HL-60/S4 (cell line): ENCODE measurements around the gene NRG3.

Experiments used
- in situ Hi-C: fragments of 300-500 bp; cut with MboI; formaldehyde crosslinking; loops from 2 replicates; pipeline ENCODE4 v1.14.3; 2022; ENCODE audit warnings: low sequenced_read_pairs

Gene NRG3

DNA sequence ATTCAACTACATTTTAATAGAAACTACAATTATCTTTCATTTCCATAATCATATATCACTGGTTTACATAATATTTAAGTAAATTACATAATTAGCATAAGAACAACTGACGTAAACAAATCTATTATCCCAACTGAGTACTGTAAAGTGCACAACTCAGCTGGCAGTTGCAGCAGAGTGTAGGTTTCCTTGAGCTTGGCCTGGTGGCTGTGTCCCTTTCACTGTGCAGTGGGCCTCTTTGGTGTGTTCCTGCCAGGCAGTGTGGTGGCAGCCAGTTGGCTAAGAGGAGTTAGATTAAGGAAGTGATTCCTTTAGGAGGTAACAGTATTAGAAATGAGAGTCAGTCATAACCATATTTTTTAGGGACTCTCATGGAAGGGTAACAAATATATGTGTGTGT is 7.0 kb downstream of the NRG3 start:
- in situ Hi-C loops: no loop called here

DNA sequence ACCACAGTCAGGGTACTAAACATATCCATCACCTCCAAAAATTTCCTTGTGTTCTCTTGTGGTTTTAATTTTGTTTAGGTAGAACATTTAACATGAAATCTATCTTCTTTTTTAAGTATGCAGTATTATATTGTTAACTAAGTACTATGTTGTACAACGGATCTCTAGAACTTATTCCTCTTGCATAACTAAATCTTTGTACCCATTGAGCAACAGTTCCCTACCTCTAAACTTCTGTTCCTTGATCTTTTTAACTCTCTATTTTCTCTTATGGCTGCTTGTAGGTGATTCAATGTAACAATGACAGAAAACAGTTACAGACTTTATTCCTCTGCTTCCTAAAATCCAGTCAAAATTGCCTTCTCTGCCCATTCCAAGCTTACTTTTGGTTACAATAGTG is 9.9 kb downstream of the NRG3 start:
- in situ Hi-C loops: no loop called here

DNA sequence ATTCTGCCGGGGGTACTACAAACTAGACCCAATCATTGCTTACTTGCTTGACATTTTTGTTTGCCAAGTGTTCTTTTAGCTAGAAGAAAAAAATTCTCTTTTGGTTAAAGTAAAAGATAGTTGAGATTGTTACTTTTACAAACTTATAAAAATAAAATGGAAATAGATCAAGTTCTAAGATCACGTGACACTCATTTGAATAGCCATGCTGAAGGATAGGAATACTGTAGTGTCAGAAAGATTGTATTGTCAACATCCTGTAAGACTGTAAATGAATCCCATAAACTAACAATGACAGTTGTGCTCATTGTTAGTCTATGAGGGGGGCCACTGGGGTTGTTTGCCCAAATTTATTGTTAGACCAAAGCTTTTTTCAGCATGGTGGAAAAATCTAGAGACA is 10.5 kb downstream of the NRG3 start:
- in situ Hi-C loops: no loop called here

DNA sequence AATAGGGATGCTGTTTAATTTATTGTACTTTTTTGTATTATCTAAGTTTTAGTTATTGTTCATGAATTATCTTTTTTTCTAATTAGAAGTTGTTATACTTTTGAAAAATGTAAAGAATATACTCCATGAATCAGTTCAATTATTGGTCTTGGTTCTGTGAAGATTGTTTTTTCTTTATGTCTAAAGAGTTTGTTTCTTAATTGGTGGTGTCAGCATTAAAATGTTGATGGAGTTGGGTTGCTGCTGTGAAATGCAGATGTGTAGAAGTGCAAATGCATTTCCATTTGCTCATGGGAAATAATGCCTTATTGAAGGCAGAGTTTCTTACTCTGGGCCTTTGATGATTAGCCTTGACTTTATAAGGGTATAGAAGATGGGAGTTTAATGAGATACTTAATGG is 11.9 kb downstream of the NRG3 start:
- in situ Hi-C loops: no loop called here

DNA sequence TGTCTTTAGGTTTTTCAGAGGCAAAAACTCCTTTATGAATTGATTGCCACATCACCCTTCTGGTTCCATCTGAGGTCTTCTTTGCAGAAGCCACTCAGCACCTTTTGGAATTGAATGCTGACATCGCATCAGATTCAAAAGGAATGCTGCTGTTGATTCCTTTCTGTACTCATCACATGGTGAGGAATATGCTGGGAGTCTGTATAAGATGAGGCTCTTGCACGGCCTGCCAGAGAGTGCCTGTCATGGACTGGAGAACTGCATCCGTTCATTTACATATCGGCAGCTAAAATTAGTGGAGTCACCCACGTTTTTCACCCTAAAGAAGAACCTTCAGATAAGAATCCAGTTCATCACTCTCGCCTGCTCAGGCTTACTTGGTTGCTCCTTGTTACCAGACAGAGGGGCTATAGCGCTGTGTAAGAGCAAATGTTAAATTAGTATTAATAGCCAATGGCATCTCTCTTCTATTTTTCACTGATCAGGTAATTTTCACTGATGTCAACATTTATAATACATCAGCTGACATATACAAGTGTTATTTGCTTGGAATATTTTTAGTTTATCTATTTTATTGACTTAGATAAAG is 14.3 kb downstream of the NRG3 start:
- in situ Hi-C loops: no loop called here

DNA sequence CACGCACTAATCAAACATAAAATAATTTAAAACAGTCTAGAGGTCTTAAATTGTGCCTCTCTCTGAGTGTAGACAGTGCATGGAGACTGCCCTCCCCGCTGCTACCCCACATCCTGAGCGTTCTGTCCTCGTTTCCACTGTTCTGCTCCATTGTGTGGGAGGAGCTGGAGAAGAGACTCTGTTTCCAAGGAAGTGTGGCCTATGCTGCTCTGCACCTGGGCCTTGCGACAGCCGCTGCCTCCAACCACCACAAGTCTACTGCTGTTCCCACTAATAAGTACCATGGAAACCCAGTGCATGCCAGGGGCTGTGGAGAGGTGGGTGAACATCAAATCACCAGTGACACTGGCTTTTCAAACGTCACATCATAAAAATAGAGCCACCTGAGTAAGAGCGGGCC is 19.6 kb downstream of the NRG3 start:
- in situ Hi-C loops: no loop called here

DNA sequence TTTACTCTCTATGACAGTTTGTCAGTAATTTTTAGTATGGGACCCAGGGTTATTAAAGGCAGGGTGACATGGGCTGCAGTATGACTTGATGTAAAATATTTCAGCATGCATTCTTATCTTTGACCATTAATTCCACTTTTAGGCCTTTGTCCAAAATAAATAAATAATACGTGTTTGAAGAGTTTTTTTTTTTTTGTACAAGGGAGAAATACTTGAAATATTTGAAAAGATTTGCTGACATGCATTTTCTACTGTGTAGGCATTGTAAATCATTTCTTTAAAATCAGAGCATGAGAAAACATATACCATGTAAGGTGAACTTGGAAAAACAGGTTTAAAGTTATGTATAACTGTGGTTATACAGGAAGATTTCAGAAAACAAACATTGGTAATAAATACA is 23.5 kb downstream of the NRG3 start:
- in situ Hi-C loops: no loop called here

DNA sequence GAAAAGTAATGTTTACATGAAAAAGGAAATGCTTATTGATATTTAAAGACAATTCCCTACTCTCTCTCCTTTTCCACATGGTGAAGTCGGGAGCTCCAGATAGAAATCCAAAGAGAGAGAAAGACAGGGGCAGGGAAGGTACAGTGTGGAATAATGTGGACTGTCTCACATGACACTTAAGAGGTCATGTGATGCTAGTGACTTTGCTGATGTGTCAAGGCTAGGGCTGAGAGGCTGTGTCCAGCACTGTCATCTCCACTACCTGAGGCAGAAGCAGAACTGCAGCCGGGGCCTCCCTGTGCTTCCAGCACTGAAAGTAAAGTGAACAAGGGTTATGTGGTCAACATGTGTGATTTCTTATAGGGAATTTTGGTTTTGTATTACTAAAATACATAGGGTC is 26.0 kb downstream of the NRG3 start:
- in situ Hi-C loops: no loop called here

DNA sequence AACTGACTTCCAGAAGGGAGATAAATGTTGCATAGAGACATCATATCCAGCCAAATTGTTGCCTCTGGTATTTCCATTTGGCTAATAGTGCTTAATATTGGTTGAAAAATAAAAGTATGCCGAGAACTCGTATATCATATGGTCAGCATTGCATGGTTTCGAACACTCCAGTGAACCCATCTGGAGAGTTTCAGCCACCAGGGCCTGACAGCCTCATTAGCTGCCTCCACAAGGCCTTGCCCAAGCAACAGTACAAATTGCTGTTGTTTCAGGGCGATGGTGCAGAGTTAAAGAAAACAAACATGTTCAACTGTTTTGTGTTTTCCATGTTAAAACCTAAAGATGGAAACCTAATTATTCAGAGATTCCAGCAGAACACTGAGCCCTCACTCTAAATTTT is 28.5 kb downstream of the NRG3 start:
- in situ Hi-C loops: no loop called here

DNA sequence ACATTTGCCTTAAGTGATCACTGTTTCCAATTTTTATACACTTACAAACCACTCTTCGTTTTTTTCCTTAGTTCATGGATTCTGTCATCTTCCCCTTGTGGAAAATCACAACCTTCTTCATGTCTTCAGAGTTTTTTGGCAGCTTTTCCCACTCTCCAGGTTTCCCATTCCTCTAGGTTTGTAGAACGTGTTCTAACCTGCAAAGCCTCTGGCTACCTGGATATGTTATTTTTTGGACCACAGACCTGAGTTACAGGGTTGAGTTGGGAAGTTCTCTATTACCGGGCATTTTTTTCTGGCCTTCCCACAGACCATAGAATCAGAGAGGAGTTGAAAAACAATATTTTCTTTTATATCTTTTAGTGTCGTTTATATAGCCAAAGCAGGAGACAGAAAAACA is 30.2 kb downstream of the NRG3 start:
- in situ Hi-C loops: no loop called here

DNA sequence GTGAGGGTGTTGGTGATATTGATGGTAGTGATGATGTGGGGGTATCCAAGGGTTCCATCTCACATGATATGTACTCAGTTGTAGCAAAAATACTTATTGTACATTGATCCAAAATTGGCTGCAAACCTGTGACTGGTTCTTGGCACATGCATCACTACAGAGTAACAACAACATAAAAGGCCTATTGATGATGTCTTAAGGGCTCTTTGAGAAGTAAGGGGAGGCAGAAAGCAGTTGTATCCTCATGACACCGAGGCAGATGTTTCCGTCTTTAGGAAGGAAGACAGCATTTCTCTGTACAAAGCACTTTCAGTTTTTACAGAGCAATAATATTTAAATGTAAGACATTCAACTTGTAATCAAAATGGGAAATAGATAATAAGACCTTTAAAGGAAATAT is 34.5 kb downstream of the NRG3 start:
- in situ Hi-C loops: no loop called here

DNA sequence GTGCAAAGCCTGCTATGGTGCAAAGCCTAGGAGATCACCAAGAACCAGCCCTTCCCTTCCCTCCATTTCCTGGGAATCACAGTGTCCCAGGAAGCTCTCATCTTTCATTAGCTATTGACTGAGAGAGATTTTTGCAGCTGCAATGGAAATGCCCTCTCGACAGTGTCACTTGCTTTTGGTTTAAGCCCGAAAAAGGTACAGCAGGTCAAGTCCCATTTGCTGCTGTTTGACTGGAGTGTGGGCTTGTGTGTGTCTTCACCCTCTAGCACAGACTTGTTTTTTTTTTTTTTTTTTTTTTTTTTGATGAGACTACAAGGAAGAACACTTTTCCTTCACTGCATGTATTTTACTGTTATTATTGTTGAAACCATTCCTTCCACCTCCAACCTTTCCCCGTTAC is 36.3 kb downstream of the NRG3 start:
- in situ Hi-C loops: no loop called here

DNA sequence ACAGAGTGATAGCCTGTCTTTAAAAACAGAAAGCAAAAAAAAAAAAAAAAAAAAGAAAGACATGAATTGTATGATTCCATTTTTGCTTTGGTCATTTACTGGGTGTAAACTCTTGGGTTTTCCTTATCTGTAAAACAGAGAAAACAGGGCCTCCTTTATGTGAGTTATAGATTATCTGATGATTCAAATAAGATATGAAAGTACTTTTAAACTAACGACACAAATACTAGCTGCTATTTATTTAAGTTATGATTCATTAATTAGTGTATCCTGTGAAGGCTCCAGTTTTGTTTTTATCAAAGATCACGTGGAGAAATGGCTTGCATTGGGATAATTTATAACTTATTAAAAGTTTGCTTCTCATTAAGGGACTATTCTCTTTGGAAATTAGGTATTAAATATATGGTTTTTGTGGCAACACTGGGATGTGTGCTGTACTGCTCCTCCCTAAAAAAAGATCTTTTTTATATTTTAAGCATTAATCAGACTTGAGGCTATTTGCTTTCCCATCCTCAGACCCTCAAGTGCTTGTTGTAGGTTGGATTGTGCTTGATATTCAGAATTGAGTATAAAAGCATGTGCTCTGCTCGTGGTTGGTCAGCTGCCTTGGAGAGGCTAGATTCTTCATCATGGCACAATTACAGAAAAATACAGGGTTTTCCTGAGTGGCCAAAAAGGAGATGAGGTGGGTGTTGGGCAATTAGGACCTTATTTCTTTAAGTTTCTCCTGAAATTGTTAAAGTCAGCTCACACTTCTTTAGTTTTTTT is 39.9 kb downstream of the NRG3 start:
- in situ Hi-C loops: no loop called here

DNA sequence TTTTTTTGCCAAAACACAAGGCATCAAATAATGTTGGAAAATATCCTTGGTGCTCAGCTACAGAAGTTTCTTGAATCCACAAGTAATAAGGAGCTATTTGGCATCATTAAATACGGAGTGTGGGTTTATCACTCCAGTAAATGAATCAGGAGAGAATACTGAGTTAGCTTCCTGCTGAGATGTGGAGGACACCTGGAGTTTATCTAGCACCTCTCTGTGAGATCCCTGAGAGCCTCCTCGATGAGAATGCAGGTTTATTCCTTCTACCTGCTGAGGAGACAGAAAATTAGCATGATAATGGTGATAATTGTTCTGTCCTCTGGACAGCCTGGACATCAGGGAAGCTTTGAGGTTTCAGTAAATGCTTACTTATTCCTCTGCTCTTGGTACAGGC is 40.5 kb downstream of the NRG3 start:
- in situ Hi-C loops: no loop called here

DNA sequence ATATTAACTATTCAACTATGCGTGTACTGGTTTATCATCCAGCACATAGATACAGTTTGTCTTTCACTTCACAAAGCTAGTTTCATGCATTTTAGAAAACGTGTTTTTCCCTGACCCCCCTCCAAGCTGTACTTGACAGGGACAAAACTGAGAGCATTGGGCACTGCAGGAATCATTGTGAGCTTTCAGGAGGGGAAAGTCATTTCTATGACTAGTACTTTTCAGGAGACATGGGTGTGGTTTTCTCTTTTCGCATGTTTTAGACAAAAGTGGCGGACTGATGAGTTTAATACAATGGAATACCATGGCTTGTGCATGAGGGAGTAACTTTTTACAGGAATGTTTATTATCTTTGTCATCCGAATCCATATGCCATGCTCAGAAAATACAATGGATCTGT is 42.7 kb downstream of the NRG3 start:
- in situ Hi-C loops: no loop called here

DNA sequence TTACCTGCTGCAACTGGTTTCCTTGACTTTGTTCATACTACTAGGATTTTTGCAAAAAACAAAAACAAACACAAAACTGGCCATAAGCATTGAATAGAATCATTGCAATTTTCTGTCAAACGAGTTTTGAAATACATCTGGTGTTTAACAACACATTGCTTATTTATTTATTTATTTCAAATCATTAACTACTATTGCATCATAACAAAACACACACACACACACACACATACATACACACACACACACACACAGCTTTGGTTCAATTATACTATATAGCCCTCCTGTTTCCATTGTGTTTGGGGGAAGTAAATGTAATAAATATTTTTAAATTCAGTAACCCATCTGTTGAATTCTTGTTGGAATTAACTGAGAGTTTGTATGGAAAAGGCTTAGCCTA is 43.8 kb downstream of the NRG3 start:
- in situ Hi-C loops: no loop called here

DNA sequence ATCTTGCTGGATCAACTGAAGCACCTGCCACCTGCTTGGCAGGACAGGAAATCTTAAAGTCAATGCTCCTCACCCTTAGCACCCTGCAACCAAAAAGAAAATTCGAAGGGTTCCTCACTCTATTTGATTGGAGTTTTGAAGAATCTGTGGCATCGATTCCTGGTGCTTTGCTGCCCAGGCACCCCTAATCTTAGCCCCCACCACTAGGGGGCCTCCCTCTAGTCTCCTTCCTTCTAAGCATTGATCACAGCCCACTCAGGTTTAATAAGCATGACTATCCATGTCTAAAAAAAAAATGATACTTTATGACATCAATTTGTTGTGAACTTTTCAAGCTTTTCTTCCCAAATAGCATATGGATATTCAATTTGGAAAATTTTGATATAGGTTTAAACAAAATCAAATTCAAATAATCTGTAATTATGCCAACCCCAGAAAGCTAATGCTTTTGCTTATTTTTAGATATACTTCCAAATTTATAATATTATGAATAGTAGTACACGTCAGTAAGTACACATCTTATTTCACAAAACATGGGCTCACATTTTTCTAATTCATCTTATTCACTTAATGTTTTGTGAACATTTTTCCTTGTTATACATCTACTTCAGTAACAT is 45.3 kb downstream of the NRG3 start:
- in situ Hi-C loops: no loop called here

DNA sequence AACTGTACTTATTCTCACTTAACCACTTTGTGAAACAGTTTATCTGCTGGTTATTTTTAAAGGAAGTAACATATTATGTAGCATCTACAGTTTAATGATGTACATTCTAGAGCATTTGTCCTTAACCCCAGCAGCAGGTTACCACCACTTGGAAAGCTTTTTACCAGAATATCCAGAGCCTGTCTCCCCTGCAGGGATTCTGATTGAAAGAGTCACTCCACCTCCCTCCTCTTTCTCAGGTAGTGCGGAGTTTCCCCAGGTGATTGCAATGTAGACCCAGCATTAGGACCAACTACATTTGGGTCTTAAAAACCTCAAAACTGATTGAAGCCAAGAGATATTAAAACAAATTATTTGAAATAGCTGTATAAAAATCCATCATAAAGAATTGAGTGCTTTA is 53.1 kb downstream of the NRG3 start:
- in situ Hi-C loops: no loop called here

DNA sequence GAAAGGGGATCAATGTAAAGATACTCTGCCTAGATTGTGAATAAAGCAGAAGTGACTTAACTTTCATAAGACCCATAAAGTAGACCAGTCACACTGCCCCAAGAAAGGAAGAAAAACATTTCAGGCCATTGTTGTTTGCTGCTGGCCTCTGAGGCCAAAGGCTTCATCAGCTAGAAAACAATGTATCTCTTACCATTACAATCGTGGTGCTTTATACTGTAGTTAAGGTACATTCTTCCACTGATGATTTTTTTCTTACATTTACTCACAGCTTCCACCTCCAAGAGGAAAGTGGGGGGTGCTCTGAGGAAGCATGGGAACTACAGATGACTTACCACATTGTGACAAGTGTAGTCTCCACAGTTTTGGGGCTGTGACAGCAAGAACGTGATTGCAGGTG is 68.6 kb downstream of the NRG3 start:
- in situ Hi-C loops: no loop called here

DNA sequence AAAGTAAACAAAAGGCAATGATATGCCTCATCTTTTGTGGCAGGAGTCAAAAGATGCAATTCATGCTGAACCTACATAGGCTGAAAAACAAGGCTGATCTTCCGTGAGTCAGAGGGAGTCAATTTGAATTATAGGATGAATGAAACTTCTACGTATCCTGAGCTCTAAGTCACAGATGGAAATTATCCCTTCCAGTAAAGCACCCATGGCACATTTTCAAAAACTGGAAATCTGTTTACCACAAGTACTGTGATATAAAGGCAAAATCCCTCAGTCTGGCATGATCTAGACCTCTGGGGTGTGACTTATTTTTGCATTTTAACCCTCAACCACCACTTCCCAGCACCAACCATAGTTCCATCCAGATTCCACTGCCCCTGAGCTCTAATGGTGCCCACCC is 69.6 kb downstream of the NRG3 start:
- in situ Hi-C loops: no loop called here

DNA sequence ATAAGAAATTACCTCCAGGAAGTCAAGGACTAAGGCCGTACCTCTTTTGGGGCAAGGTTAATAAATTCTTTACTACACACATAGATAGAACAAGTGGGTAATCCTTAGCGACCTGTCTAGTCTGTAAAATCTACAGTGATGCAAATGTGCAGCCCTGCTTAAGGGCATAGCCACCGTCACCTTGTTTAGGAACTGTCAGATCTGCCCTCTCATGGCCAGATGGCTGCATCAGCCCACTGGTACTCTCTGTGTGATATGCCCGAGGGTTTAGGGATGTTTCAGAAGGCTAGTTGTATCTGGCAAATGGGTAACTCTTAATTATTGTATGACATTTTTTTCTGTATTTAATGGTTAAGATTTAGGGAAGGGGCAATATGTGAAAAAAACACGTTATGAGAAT is 74.3 kb downstream of the NRG3 start:
- in situ Hi-C loops: no loop called here

DNA sequence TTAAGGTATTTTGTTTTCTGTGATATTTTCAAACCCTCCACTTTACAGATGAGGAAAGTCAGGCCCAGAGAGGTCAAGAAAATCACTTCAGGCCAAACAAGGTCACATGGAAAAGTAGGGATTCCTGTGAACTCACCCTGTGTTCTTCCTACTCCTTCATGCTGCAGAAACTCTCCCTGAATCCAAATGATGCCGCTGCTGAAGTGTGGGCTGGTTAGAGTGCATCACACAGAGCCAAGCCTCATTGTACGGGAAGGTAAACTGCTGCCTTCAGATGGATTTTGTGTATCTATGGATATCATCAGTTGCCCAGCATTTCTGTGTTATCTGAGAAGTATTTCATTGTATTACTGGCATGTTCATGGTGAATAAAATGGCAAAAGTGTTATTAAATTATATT is 75.4 kb downstream of the NRG3 start:
- in situ Hi-C loops: no loop called here

DNA sequence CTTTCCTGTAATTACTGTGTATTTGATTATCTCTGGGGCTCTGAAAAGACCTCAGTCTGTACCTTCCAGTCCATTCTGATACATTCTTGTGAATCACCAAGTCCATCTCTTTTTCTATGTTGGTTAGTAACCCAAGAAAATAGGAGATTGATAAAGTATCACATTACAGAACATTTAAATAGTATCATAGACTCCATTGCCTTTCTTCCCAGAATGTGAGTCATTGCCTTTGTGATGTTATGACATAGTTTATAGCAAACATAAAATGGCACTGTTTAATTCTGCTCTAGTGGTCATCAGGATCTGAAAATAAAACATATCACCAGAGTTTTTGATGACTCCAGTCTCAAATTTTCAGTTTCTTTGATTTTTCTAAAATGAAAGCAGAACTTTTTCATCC is 78.4 kb downstream of the NRG3 start:
- in situ Hi-C loops: no loop called here
